Tibial artery (tissue), 4 donors: Measurements from ENCODE around the gene IGF1R.

ENCODE experiments used
- DNase-seq, 2 donors: peaks; one replicate each; pipeline ENCODE4 v3.0.0-alpha.2; 2019
- H3K27ac ChIP-seq, 2 donors: fragments of 200-600 bp; sonication (generic) in 1 of 2; 1 replicate in 1 of 2; 2 replicates in 1 of 2; pipeline ENCODE4 v1.5.1; 2018 to 2019; ENCODE audit warnings: mild to moderate bottlenecking in 1 of 2
- H3K27me3 ChIP-seq, 2 donors: fragments of 200-600 bp; sonication (generic) in 1 of 2; one replicate each; pipeline versions ENCODE4 v1.5.1 to v1.6.0; 2016 to 2019
- H3K36me3 ChIP-seq, 3 donors: fragments of 200-600 bp; sonication (generic) in 2 of 3; one replicate each; pipeline ENCODE4 v1.5.1; 2016 to 2019; ENCODE audit warnings: mild to moderate bottlenecking in 2 of 3
- H3K4me1 ChIP-seq, 4 donors: fragments of 200-600 bp; sonication (generic) in 2 of 4; 1 replicate in 3 of 4; 2 replicates in 1 of 4; pipeline ENCODE4 v1.5.1; 2016 to 2019
- H3K4me3 ChIP-seq, 2 donors: fragments of 200-600 bp; sonication (generic) in 1 of 2; 1 replicate in 1 of 2; 2 replicates in 1 of 2; pipeline ENCODE4 v1.5.1; 2018 to 2019; ENCODE audit warnings: mild to moderate bottlenecking in 2 of 2
- H3K9me3 ChIP-seq, 3 donors: fragments of 200-600 bp; sonication (generic) in 1 of 3; one replicate each; pipeline ENCODE4 v1.5.1; 2016 to 2019
- intact Hi-C: fragments of 100-400 bp; cut with DNase I; formaldehyde crosslinking; loops from one replicate; pipeline ENCODE4 v1.15.0; 2023; ENCODE audit warnings: low total_unique reads
- TF ChIP-seq, protein P1 (sequence below), 2 experiments: fragments of 200-600 bp in 1 of 2; fragments of 450-650 bp in 1 of 2; IDR thresholded peaks; one replicate each; pipeline ENCODE4 v1.5.1; 2017 to 2019; ENCODE audit warnings: antibody characterized with exemption in 2 of 2, mild to moderate bottlenecking in 1 of 2, moderate library complexity in 1 of 2

The IGF1R gene

GRCh38 chr15:98861188-98861587, 212.8 kb downstream of the IGF1R start:
- H3K27ac ChIP-seq = peak overlapping the region; percentile 89 to 92
- H3K9me3 ChIP-seq = no peaks in the 10 kb centered on the region
- H3K27me3 ChIP-seq = no peaks in the 10 kb centered on the region
- no peak for DNase-seq
- no peak overlapping the region for H3K4me3 ChIP-seq
- no peaks in the 10 kb centered on the region for H3K36me3 ChIP-seq
- intact Hi-C loops = no loop called here
- H3K4me1 ChIP-seq = peaks cover 3 to 97% (median 67%) of the 10 kb centered on the region in 4 donors
- TF ChIP-seq, protein P1, sequence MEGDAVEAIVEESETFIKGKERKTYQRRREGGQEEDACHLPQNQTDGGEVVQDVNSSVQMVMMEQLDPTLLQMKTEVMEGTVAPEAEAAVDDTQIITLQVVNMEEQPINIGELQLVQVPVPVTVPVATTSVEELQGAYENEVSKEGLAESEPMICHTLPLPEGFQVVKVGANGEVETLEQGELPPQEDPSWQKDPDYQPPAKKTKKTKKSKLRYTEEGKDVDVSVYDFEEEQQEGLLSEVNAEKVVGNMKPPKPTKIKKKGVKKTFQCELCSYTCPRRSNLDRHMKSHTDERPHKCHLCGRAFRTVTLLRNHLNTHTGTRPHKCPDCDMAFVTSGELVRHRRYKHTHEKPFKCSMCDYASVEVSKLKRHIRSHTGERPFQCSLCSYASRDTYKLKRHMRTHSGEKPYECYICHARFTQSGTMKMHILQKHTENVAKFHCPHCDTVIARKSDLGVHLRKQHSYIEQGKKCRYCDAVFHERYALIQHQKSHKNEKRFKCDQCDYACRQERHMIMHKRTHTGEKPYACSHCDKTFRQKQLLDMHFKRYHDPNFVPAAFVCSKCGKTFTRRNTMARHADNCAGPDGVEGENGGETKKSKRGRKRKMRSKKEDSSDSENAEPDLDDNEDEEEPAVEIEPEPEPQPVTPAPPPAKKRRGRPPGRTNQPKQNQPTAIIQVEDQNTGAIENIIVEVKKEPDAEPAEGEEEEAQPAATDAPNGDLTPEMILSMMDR (IDR thresholded peaks at IDR 0.05) = no peak

DNA sequence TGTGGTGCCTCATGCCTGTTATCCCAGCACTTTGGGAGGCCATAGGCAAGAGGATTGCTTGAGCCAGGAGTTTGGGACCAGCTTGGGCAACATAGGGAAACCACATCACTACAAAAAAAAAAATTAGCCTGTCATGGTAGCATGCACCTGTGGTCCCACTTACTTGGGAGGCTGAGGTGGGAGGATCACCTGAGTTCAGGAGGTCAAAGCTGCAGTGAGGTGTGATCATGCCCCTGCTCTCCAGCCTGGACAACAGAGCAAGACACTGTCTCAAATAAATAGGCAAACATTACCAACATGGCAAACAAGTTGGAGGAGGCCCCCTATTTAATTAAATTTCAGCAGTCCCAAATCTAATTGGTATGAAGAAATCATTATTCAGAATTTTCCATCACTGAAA, 215.6 kb downstream of the IGF1R start:
- Histone ChIP-seq H3K4me1 (peaks cover 0 to 84% (median 59%) of the 10 kb centered on the region in 4 donors), H3K36me3 (no peaks in the 10 kb centered on the region), H3K9me3 (no peaks in the 10 kb centered on the region), H3K4me3 (no peak overlapping the region), H3K27me3 (no peaks in the 10 kb centered on the region), H3K27ac (peak overlapping the region; percentile 53 to 89)
- intact Hi-C loops = no loop called here
- TF ChIP-seq, protein P1 (IDR thresholded peaks at IDR 0.05) = no peak
- no peak for DNase-seq

DNA sequence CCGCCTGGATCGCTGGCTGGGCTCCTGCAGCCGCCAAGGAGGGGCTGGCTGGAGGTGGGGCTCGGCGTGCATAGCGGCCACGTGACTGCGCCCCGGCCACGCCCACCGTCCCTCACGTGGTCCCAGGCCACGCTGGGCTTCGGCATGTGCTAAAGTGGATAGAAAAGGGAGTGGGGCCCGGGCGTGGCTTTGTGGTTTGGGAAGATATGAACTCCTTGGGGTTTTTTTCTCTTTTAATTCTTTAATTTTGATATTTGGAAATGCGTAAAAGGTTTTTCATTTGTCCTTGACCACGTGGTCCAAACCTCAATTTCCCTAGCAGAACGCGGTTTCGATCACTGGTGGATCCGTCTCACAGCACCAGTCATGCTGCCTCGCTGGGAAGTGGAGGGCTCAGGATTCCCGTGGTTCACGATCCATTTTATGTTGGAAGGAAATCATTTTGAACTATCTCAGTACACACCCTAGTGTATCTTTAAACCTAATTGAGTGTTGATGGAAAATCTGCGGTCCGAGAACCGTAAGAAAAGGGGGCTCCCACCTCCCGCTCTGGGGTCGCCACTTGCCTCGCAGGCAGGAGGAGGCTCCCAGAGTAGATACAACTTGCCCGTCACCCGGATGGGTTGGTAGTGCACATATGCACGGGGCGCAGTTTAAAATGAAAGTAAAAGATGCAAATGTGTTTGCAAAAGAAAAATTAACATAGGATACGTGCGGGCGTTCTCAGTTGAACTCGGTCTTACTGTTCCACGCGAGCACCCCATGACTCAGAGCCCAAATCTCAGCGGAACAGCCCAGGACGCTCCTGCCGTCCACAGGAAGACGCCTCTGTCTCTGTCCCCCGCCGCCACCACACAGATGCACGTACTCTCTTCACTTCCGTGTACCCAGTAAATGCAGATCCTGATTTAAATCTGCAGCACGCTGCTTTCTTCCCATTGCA, 217.3 kb downstream of the IGF1R start:
- Histone ChIP-seq H3K27me3 (no peaks in the 10 kb centered on the region), H3K27ac (peak overlapping the region; percentile 65 to 89), H3K4me1 (peaks cover 0 to 82% (median 47%) of the 10 kb centered on the region in 4 donors), H3K4me3 (peak overlapping the region; percentile 50 to 57), H3K36me3 (no peaks in the 10 kb centered on the region), H3K9me3 (no peaks in the 10 kb centered on the region)
- DNase-seq = peak; percentile 77 to 87
- TF ChIP-seq, protein P1 (IDR thresholded peaks at IDR 0.05) = no peak
- intact Hi-C loops = no loop called here

DNA sequence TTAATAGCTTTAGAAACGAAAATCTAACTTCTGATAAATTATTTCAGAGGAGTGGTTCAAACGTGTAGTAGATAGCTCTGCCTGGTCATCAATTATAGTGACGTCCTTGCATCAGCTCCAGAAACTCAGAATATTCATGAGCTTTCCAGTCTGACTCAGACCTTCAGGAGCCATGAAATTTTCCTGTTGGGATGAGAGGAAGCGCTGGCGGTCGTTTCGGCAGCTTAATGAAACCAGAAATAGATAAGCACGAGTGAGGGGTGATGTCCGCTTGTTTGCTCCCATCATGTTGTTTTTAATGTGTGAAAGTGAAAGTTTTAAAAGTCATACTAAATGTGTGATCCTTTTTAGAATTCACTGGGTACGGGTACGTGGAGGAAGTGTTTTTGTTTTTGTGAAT, 218.2 kb downstream of the IGF1R start:
- DNase-seq = no peak
- H3K4me1 ChIP-seq = peaks cover 0 to 82% (median 43%) of the 10 kb centered on the region in 4 donors
- no peaks in the 10 kb centered on the region for H3K36me3 ChIP-seq
- H3K27ac ChIP-seq = peak overlapping the region; percentile 65 to 89
- intact Hi-C loops = no loop called here
- H3K4me3 ChIP-seq = peak overlapping the region; percentile 50 to 57
- TF ChIP-seq, protein P1 (IDR thresholded peaks at IDR 0.05) = no peak
- H3K9me3 ChIP-seq = no peaks in the 10 kb centered on the region
- no peaks in the 10 kb centered on the region for H3K27me3 ChIP-seq

GRCh38 chr15:98868564-98868963, 220.2 kb downstream of the IGF1R start:
- Histone ChIP-seq H3K36me3 (no peaks in the 10 kb centered on the region), H3K27ac (peak overlapping the region; percentile 30 to 89), H3K9me3 (no peaks in the 10 kb centered on the region), H3K4me3 (no peak overlapping the region), H3K4me1 (peaks cover 0 to 82% (median 43%) of the 10 kb centered on the region in 4 donors), H3K27me3 (no peaks in the 10 kb centered on the region)
- intact Hi-C loops = no loop called here
- DNase-seq = no peak
- TF ChIP-seq, protein P1 (IDR thresholded peaks at IDR 0.05) = no peak
